SK-MEL-5 (cell line): ENCODE results near the gene FOXO1. TPM values are rescaled to one million over a fixed set of nuclear protein-coding genes. Genes with fewer than 3 reads are reported as not detected.
"Not testable (repeated sequence)": the region's sequence is repeated elsewhere in the genome, so short reads cannot be mapped to it uniquely, and the experiment has no call there.

Experiments
- DNase-seq: peaks from one replicate; pipeline ENCODE4 v3.0.0-alpha.2; 2016; ENCODE audit warnings: low read depth, low spot score
- in situ Hi-C: cut with HindIII; loops from 2 replicates; pipeline ENCODE4 v1.10.0; 2016; ENCODE audit warnings: low sequenced_read_pairs, high pct_unique_total_duplicates, low pct_unique_long_range_greater_than_20kb
- polyA plus RNA-seq, 2 experiments: library from polyadenylated mRNA; depleted of rRNA; stranded (reverse); fragments of >200 nt; gene quantifications; 2 replicates each; pipeline ENCODE4 v1.2.3, GENCODE V29; 2015
- total RNA-seq: library from RNA; depleted of rRNA; stranded (reverse); fragments of >200 nt; shearing (Covaris generic); gene quantifications from 2 replicates; pipeline ENCODE4 v1.2.3, GENCODE V29; 2014; rRNA removed

FOXO1 gene
- 5.0 and 5.7 TPM in 2 replicates for total RNA-seq
- polyA plus RNA-seq (2015; cell fraction: cytosol; rRNA removed): 8.6 and 11.4 TPM in 2 replicates
- 8.2 and 9.3 TPM in 2 replicates for polyA plus RNA-seq (2015; cell fraction: nucleus; rRNA removed)

GRCh38 chr13:40666045-40666932 lies at the start of gene FOXO1:
TSS of gene FOXO1 (minus strand) at chr13:40666641. CDS start at chr13:40666212, 429 bp downstream.
- peak; percentile 78 for DNase-seq
- in situ Hi-C loops: no loop called here

DNA sequence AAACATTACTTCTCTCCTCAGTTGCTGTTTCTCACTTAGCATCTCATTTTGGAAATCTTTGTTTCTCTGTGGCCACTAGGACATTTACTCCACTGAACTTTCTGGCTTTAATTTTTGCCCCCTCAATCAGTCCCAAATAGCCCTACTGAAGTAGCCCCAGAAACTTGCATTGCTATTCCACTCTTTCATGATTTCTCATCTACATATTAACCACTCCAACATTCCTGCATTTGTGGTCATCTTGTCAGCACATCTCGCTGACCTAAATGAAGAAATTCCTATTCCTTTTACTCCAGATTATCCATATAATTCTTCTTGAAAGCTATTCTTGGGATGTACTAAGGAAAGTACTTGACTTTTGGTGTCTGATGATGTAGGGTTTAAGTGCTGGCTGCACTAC lies 48.0 kb upstream of the FOXO1 start:
- DNase-seq, in situ Hi-C loops: not testable (repeated sequence)

DNA sequence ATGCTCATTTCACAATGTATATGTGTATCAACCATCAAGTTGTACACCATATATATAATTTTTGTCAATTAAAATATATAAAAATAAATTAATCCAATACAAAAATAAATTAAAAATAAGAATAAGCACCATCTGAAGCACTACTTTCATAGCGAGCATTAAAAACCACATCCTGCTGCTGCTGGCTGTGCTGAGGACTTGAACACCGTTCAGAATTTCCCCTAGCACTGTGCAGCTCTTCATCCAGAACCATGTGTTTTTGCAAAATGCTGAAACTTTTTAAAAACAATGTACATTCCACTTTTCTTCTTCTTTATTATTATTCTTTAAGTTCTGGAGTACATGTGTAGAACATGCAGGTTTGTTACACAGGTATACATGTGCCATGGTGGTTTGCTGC lies 40.0 kb upstream of the FOXO1 start:
- no peak for DNase-seq
- in situ Hi-C loops: no loop called here

DNA sequence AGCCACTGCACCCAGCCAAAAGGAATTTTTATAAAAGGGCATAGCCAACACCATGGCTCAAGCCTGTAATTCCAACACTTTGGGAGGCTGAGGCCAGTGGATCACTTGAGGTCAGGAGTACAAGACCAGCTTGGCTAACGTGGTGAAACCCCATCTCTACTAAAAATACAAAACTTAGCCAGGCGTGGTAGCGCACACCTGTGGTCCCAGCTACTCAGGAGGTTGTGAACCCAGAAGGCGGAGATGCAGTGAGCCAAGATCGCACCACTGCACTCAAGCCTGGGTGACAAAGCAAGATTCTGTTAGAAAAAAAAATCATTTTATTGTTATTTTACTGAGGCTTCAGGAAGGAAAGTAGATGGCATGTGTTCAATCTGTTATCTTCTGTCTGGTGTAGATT lies 31.3 kb upstream of the FOXO1 start:
- in situ Hi-C loops: no loop called here
- DNase-seq: no peak

GRCh38 chr13:40694426-40694825 lies 28.0 kb upstream of the FOXO1 start:
- DNase-seq: no peak
- in situ Hi-C loops: no loop called here

GRCh38 chr13:40692946-40693345 lies 26.5 kb upstream of the FOXO1 start:
- DNase-seq: no peak
- in situ Hi-C loops: no loop called here

- DNase-seq: no peak
- in situ Hi-C loops: no loop called here
Measured at GRCh38 chr13:40688781-40689180, 22.3 kb upstream of the FOXO1 start.

DNA sequence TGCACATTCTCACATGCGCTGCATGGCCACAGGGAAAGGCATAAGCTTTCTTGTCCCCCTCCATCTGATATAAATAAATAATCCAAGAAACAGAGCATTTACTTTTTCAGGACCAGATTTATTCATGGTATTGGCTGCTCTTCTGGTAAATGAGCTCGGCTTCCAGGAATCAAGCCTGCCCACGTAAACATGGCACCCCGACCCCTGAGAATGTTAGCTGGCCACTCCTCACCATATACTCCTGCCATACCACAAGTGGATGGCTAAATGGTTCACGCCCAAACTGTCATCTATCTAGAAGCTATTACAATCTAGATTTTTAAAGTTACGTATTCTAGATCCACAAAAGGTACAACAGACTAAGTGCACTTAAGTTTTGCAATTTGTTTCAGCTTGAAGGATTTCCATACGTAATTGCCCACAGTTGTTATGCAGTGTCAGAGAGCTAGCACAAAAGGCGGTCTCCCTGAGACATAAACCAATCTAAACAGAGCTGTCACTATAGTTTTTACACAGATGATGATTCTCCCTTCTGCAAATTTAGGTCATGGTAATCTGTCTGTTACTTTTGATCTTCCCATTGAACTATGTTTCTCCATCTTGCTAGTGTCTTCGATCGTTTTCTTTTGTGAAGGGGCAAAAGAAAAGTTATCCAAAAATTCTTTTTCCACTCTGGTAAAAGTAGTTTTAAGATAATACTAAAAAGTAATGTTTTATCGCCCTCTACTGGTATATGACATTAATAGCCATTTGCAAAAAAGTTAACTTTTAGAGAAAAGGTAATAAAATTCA lies 16.2 kb upstream of the FOXO1 start:
- peak; percentile 54 for DNase-seq
- in situ Hi-C loops: no loop called here

DNA sequence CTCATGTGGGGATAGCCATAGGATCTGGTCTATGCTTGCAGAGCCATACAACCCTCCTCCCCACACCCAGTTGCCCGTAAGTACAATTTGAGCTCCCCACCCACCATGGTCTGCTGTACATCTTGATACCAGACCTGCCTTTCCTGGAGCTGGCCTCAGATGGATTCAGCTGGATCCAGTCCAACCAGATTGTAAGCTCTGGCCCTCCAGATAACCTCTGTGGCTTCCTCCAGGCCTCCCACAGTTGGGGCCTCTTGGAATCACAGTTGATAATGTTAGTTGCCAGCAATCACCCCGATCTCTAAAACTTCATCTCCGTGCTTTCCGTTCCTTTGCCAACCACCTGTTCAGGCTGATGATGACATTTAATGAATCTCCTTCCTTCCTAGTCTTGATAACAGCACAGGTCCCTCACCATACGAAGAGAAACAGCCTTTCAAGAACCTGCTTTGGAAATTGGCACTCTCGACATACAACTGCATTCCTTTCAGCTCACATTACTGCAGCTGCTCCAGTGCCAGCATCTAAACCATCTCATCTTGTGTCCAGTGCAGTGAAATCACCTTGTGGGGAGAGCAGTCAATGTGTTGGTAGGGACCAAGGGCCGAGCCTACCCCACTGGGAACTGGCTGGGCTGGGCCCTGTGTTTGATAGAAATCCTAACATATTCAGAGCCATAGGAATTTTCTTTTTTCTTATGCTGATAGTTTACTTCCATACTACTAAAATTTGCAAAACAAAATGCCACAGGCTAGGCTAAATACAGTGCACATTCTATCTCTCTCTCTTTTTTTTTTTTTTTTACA lies 15.1 kb upstream of the FOXO1 start:
- in situ Hi-C loops: no loop called here

DNA sequence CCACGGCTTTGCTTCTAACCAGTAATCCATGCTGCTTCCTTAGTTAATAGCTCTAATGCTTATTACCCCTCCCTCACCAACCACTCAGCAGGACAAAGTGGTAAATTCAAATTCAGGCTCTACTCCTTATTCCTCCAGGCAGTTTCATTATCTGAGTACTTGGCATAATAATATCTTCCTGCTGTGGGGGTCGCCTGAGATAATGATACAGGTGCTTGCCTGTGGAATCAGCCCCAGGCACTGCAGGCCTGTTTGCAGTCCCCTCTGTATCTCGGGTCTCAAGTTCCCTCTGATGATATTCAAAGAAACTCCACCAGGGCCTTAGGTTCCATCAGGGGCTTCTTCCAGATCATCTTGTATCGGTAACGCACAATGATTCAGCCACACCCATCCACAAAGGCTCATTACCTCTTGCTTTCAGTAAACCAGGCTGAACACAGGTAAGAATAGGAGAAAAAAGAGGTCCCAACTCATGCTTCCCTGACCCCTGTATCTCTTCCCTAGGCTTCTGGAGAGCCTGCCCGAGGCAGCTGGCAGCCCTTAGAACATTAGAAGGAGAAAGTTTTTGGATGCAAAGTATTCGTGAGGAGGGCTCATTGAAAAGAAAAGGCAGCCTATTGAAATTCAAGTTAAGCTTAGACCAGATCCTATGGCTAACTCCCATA lies 14.3 kb upstream of the FOXO1 start:
- DNase-seq: no peak
- in situ Hi-C loops: no loop called here

More for the DNA sequence above, 15.1 kb upstream of the FOXO1 start:
- no peak for DNase-seq

GRCh38 chr13:40679480-40679985 lies 13.1 kb upstream of the FOXO1 start:
- in situ Hi-C loops: no loop called here
- DNase-seq: no peak

- in situ Hi-C loops: no loop called here
- no peak for DNase-seq
Measured at GRCh38 chr13:40677064-40677463, 10.6 kb upstream of the FOXO1 start.

- DNase-seq: no peak
- in situ Hi-C loops: no loop called here
Measured at GRCh38 chr13:40676007-40676406, 9.6 kb upstream of the FOXO1 start.

- in situ Hi-C loops: no loop called here
Measured at GRCh38 chr13:40673414-40673813, 7.0 kb upstream of the FOXO1 start.

GRCh38 chr13:40672765-40673397 lies 6.4 kb upstream of the FOXO1 start:
- DNase-seq: no peak
- in situ Hi-C loops: no loop called here

More at GRCh38 chr13:40673414-40673813, 7.0 kb upstream of the FOXO1 start:
- no peak for DNase-seq

- DNase-seq: peak; percentile 30
- in situ Hi-C loops: no loop called here
Measured at GRCh38 chr13:40671956-40672764, 5.7 kb upstream of the FOXO1 start.
